GM21825 (cell line): ENCODE measurements around the gene PPP6R1.
"Not testable (repeated sequence)": the region's sequence is repeated elsewhere in the genome, so short reads cannot be mapped to it uniquely, and the experiment has no call there.

Experiments used
- ATAC-seq: cut with Tn5 transposase; IDR thresholded peaks from one replicate; pipeline ENCODE4 v1.9.1; 2021; ENCODE audit warnings: mild to moderate bottlenecking, moderate library complexity; ENCODE audit not compliant: unreplicated experiment

PPP6R1 gene

GRCh38 chr19:55227241-55228014 lies 31.4 kb downstream of the PPP6R1 start:
- ATAC-seq = no peak

- ATAC-seq = no peak
These were observed 32.0 kb downstream of the PPP6R1 start for GRCh38 chr19:55226788-55227187.

GRCh38 chr19:55226273-55226672 lies 32.5 kb downstream of the PPP6R1 start:
- ATAC-seq = no peak

GRCh38 chr19:55225415-55225958 lies 33.3 kb downstream of the PPP6R1 start:
- no peak for ATAC-seq

- not testable (repeated sequence) for ATAC-seq
These were observed 34.0 kb downstream of the PPP6R1 start for GRCh38 chr19:55224679-55225414.

GRCh38 chr19:55224038-55224665 lies 34.7 kb downstream of the PPP6R1 start:
- ATAC-seq = no peak

GRCh38 chr19:55223291-55224037 lies 35.4 kb downstream of the PPP6R1 start:
- no peak for ATAC-seq

GRCh38 chr19:55220525-55220924 lies 38.3 kb downstream of the PPP6R1 start:
- no peak for ATAC-seq

- ATAC-seq = no peak
These were observed 42.2 kb downstream of the PPP6R1 start for GRCh38 chr19:55216461-55217198.

GRCh38 chr19:55213547-55213946 lies 45.3 kb downstream of the PPP6R1 start:
- no peak for ATAC-seq

GRCh38 chr19:55212447-55212846 lies 46.4 kb downstream of the PPP6R1 start:
- no peak for ATAC-seq

GRCh38 chr19:55209693-55210472 lies 48.9 kb downstream of the PPP6R1 start:
- no peak for ATAC-seq

GRCh38 chr19:55208880-55209692 lies 49.7 kb downstream of the PPP6R1 start, which contains the start of gene PTPRH:
PTPRH (minus strand) TSS chr19:55209501; CDS start chr19:55209433, 68 bp downstream.
- no peak for ATAC-seq

- no peak for ATAC-seq
These were observed 51.9 kb downstream of the PPP6R1 start for GRCh38 chr19:55206664-55207500.

GRCh38 chr19:55202199-55202598 lies 56.6 kb downstream of the PPP6R1 start:
- ATAC-seq = not testable (repeated sequence)

- no peak for ATAC-seq
These were observed 59.1 kb downstream of the PPP6R1 start for GRCh38 chr19:55199620-55200204.

- ATAC-seq = no peak
These were observed 60.2 kb downstream of the PPP6R1 start for GRCh38 chr19:55198651-55199050.
